DMS153 treated with DMSO at 0.1 percent for 48 hours (cell line): ENCODE data around the gene PLA2R1.

ENCODE experiments used
- DNase-seq: peaks from one replicate; lab custom pipeline; 2025; ENCODE audit not compliant: unreplicated experiment; lab: John Stamatoyannopoulos, UW

The PLA2R1 gene

DNA sequence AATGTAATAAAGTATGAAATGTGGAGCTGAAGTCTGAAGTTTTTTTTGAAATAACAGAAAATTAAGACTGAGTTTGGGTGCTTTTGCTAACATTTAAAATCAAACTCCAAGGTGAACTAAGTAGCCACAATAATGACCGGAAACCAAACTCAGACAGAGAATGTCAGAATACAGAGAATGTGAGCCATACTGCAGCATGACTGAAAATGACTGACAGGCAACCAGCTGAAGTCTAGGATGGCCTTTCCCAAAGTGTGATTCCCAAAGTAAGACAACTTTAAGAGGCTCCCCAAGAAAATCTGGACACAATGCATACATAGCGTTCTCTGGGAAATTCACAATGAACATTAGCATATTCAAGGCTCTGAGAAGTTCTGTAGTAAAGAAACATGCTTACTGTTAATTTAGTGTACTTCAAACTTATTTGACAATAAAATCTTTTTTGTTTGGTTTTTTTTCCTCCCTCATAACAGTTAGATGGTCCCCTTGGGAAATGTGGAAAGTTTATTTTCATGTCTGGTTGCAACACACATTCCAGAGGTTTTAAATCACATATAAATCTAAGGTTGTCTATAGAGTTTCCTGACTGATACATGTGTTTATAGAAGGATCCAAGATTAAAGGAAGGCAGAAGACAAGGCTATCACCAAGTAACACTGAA is 28.6 kb downstream of the PLA2R1 start:
- DNase-seq = no peak

- no peak for DNase-seq
These were observed 33.2 kb downstream of the PLA2R1 start for GRCh38 chr2:160029270-160029628.

DNA sequence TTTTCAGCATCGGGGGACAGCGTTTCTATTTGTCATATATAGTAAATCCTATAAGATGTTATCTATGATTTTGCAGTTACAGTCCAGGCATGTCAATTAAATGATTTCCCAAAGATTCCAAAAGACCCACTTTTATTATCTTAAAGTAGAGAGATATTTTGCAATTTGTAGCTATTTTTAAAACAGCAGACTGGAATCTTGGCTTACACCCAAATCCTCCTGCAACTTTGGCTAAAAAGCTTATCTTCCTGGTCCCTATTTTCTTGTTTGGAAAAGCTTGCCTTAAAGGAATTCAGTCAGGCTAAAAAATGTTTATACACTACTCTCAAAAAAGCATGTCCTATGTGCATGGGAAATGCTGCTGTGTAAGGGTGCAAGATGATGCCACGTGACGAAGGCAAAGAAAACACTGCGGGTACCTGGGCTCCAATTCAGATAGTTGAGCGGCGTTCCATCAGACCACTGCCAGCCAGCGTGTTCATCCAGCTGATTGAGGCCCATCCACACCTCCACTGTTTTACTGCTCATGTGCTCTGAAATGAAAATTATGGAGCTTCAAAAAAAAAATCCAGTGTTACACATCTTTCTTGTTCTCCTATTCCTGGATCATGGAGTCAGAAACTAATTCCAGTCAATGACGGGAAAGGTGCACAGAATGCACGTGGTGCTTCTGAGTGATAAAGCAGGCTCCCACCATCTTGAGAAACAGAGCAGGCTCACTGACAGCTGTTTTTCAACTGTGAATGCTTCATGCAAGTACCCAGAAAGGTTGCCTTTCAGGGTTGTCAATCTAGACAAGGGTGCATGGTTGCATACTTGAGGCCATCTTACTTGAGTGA is 33.8 kb downstream of the PLA2R1 start:
- DNase-seq = no peak

DNA sequence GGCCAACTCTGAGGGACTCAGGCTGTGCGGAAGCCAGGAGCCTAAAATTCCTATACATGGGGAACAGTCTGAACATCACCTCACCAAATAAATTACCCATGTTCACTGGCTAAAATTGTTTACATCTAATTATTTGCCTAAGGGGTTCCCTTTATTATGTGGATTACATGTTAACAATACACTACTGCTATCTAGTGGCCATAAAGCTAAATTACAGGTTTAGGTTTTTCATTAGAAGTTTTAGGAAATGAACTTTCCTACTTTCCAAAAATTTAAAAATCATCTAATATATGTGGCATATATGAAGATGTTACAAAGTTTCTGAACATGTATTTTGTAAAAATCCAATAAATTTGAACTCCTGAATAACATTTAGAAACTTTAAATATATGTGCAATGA is 40.3 kb downstream of the PLA2R1 start:
- DNase-seq = no peak

- no peak for DNase-seq
These were observed 42.9 kb downstream of the PLA2R1 start for GRCh38 chr2:160019374-160020090.

DNA sequence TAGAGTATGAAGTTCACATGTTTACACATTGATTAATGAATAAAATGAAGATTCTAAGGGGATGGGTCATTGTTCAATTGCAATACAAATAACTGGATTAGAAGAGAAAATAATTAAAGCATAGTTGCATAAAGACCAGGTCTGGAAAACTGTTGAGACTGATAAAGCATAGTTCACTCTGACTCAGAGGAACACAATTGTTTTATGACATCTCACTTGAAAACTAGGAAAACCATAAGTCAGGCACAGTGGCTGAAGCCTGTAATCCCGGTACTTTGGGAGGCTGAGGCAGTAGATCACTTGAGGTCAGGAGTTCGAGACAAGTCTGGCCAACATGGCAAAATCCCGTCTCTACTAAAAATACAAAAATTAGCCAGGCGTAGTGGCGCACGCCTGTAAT is 46.7 kb downstream of the PLA2R1 start:
- DNase-seq = no peak

DNA sequence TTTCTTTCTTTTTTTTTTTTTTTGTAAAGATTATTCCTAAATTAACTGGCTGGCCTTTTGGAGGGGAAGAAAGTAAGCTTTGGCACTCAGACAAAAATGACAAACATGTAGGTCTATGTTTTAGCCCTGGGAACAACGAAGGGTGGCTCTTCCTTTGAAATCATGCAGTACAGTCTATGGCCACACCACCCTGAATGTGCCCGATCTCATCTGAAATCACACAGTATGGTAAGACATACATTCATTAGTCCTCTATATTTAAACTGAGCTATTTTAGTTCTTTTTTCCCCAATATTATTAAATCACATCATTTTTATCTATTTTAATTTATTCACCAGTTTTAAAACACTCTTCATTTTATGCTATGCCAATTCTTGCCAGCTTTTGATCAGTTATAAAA is 48.2 kb downstream of the PLA2R1 start:
- no peak for DNase-seq

DNA sequence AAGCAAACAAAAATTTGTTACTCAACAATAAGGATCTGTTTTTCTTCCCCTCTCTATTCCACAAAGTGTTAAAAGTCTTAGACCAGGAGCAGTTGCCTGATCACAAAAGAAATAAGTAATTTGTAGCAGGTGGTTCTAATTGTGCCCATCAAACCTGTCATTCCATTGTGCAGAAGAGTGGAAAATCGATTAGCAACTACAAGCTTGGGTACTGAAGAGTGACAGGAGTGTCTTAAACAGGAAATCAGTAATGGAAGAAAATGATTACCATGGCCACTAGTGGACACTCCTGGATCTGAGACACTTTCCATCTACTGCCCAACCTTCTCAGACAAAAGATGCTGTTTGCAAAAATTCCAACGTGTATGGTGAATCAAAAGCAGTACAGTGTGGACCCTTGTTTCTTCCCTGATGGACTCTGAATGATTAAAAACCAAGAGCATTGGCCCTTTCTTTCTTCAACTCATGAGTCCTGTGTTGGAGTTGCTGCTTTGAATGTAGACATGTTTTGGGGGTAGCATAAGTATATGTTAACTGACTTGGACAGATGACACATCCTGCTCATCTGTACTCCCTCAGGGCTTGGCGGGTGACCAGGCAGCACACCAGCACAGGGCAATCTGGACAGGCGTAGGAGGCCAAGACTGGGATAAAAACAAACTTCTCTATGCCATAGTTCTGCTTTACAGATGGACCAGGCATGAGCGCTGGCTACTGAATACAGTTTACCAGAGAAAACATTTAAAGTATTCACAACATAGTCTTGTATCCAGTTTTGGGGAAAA is 51.9 kb downstream of the PLA2R1 start:
- DNase-seq = no peak

GRCh38 chr2:160007111-160007510 is 55.3 kb downstream of the PLA2R1 start:
- no peak for DNase-seq

- DNase-seq = no peak
These were observed 55.9 kb downstream of the PLA2R1 start for GRCh38 chr2:160006475-160006874.

GRCh38 chr2:160005908-160006307 is 56.5 kb downstream of the PLA2R1 start:
- DNase-seq = no peak

GRCh38 chr2:160005476-160005875 is 56.9 kb downstream of the PLA2R1 start:
- no peak for DNase-seq

DNA sequence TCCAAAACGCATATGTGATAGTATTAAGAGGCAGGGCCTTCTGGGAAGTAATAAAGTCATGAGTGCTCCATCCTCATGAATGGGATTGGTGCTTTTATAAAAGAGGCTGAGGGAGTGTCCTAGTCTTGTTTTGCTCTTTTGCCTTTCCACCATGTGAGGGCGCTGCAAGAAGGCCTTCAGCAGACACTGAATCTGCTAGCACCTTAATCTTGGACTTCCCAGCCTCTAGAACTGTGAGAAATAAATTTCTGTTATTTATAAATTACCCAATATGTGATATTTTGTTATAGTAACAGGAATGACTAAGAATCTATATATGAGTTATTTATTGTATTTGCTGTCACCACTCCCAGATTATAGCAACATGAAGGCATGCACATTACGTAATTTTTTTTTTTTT is 63.5 kb downstream of the PLA2R1 start:
- no peak for DNase-seq

- DNase-seq = no peak
These were observed 64.2 kb downstream of the PLA2R1 start for GRCh38 chr2:159998243-159998642.

DNA sequence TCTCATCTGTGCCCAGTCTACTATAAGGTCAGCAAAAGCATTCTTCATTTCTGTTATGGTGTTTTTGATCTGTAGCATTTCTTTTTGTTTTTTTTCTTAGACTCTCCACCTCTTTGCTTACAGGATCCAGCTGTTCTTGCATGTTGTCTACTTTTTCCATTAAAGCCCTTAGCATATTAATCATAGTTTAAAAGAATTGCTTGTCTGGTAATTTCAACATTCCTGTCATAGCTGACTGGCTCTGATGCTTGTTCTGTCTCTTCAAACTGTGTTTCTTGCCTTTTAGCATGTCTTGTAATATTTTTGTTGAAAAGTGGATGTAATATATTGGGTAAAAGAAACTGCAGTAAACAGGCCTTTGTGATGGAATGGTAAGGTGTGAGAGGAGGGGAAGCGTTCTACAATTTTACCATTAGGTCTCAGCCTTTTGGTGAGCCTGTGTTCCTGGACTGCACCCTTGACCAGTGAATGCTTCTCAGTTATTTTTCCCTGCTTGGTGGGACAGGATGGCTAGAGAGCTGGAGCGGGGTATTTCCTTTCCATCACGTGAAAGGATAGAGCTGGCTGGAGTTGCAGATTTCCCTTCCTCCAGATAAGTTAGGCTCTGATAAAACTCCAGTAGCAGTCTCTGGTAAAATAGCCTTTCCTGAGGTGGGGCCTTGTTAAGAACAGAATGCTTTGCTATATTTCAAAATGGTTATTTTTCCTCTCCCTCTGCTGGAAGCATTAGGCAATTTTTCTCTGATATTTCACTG is 65.4 kb downstream of the PLA2R1 start:
- DNase-seq = no peak

- DNase-seq = no peak
These were observed 67.4 kb downstream of the PLA2R1 start for GRCh38 chr2:159995038-159995437.

DNA sequence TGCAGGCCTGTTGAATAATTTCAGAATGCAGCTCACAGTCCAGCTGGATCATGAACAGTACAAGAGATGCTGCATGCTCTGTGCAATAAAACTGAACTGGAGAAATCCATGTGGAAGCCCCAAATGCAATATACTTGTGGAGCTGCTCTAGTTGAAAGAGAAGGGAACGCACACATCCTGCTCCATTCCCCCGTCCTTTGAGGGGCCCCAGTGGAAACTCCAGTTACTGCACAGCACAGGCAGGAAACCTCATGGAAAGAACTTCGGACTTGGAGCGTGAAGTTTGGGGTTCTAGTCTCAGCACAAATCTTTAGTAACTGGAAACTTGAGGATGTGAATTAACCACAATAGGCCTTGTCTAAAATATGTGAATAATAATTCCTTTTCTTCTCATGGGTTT is 73.2 kb downstream of the PLA2R1 start:
- no peak for DNase-seq

- no peak for DNase-seq
These were observed 73.9 kb downstream of the PLA2R1 start for GRCh38 chr2:159988412-159988970.

GRCh38 chr2:159987181-159987580 is 75.2 kb downstream of the PLA2R1 start:
- DNase-seq = no peak

DNA sequence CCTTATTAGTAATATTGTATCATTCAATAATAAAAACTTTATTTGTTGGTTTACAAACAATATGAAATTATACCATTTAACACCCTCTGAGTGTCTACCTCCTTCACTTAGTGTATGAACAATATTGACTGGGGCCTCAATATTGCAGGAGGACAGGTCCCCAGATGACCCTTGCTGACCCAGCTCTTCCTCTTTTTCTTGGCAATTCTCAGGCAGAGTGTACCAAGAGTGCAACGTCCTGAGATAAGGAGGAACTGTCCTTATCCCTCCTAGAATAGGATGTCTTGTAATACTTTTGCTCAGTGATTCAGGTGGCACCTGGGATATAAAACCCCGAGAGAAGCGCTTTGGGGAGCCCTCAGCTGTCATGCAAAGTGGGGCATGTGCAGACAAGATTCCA is 76.8 kb downstream of the PLA2R1 start:
- no peak for DNase-seq
